Stimulated activated CD8-positive, alpha-beta memory T cell treated with anti-CD3 and anti-CD28 coated beads, Interleukin-4, amount 100 ng/mL, for 48 hours (primary cell): ENCODE results near the gene LHB.

Experiments used
- DNase-seq: peaks from one replicate; pipeline ENCODE4 v3.0.0-alpha.2; 2020

The LHB gene

DNA sequence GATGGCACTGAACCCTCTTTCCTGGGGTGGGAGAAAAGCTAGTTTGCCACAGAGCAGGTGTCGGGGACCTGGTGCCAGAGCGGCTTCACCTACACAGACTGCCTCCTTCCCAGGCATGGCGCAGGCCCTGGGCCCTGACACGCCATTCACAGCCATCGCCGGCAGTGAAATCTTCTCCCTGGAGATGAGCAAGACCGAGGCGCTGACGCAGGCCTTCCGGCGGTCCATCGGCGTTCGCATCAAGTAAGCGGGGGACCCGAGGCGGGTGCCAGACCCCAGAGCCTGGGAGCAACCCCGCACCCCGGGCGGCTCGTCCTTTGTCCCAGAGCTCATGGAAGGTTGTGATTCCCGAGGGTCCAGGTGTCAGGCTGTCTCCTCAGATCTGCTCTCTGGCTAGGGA is 10.0 kb downstream of the LHB start:
- no peak for DNase-seq

DNA sequence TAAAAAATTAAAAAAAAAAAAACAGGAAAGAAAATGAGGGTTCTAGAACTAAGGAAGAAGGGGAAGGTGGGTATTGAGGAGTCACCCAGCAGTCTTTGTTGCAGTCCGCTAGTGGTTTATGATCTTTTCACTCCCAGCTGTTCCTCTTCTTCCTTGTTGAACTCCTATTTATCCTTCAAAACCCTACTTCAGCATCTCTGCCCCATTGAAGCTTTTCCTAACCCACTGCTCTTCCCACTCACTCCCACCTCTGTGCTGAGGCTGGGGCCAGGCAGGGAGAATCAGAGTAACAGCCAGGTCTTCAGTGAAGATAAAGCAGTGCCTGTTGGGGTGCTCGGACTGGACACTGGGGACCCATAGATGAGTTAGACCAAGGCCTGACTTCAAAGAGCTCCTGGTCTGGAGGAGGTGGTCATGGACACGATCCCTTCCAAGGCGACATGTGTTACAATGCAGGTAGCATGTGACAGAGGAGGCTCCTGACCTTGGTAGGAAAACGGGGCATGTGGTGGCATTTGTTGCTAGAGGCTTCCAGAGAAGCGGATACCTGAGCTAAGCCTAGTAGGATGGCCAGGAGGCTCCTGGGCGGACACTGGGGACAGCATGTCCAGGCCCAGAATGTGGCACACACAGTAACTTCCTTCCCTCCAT is 11.8 kb downstream of the LHB start:
- DNase-seq, result no peak

- no peak for DNase-seq
Measured at GRCh38 chr19:49004133-49004532, 12.8 kb downstream of the LHB start.

DNA sequence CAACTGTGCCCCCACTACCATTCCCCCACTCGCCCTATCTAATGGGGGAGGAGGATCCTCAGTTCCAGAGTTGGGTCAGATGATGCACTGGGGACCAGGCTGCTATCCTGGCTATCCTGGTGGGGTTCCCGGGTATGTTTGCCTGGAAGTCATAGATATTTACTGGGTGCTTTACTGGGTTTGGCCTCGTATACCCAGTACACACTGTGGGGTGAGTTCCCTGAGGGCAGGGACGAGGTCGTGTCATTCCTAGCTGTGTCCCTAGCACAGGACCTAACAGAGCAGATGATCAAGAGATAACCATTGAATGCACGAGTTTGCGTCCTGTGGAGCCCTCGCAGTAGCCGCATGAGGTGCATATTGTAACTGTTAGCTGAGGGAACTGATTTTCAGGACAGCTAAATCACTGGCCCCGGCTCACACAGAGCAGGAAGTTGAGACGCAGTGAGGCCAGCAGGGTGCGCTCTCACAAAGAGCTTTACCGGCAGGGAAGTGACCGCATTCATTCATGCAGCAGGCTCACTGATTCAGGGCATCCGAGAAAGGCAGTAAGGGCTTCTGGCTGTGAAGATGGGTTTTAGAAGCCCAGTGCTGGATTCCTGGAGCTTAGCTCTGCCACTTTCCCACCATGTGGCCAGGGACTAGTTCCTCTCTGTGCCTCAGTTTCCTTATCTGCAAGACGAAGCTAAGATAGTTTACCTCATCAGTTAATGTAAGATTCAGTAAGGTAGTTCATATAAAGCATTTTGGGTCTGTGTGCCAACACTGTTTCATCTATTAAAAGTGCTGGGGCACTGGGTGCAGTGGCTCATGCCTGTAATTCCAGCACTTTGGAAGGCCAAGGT is 17.2 kb downstream of the LHB start:
- peak; percentile 79 for DNase-seq

GRCh38 chr19:48997972-48998371 is 18.9 kb downstream of the LHB start:
- peak; percentile 81 for DNase-seq

GRCh38 chr19:48994035-48994386 is 22.9 kb downstream of the LHB start:
- DNase-seq, result no peak

- DNase-seq, result peak; percentile 99
Measured at GRCh38 chr19:48993175-48994034, 23.5 kb downstream of the LHB start, which contains the start of the genes GYS1 and RUVBL2. Gene GYS1, minus strand, starts transcription at chr19:48993309. Its CDS starts 197 bp downstream, at chr19:48993112. Gene RUVBL2, plus strand, starts transcription at chr19:48993887. Its CDS starts 25 bp downstream, at chr19:48993912.

DNA sequence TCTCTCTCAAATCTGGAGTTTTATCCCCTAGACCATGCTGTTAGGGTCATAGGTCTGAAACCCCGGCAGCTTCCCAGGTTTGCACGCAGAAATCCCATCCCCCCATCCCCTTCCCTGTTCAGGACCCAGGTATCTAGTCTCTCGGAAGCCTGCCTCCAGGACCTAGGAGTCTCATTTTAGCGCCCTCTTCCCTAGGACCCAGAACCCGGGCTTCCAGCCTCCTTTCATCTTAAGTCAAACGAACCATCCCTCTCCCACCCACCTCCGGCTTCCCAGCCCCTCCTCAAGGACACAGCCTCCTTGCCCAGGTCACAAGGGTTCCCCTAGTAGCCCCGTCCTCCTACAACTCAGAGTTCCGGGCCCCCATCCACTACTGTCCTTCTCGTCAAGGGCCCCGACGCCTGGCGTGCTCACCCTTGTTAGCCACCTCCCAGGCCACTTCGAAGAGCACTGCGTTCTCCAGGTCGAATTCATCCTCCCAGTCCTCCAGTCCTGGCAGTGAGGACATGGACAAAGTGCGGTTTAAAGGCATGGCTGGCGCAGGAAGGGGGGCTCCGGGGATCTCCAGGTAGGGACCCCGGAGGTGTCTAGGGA is 24.2 kb downstream of the LHB start:
- DNase-seq, result peak; percentile 43

DNA sequence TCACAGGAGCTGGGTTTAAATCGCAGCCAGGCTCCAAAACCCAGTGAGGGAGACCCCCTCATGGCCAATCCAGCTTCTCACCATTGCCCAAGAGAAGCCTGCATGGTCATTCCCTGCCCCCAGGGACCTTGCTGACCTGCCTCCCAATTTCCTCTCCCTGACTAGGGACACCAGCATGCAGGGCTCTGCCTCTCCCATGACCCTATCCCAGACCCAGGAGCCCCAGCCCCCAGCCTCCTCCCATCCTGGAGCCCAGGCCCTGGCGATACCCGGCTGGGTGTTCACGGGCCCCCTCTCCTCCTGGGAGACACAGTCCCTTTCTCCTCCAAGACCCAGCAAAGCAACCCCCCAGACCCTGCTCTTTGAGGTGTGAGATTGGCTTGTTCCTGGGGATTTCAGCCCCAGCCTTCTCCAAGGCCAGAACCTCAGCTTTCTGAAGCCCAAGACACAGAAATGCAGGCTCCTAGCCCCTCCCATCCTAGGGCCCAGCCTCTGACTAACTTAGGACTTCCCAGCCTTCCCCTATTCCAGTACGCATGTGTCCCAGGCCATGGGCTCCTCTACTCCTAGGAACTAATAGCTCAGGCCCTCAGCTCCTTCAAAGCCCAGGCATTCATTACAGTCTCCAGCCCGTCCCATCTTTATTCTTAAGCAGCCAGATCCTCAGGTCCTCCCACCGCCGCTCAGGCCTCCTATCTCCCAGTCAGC is 24.9 kb downstream of the LHB start:
- no peak for DNase-seq

DNA sequence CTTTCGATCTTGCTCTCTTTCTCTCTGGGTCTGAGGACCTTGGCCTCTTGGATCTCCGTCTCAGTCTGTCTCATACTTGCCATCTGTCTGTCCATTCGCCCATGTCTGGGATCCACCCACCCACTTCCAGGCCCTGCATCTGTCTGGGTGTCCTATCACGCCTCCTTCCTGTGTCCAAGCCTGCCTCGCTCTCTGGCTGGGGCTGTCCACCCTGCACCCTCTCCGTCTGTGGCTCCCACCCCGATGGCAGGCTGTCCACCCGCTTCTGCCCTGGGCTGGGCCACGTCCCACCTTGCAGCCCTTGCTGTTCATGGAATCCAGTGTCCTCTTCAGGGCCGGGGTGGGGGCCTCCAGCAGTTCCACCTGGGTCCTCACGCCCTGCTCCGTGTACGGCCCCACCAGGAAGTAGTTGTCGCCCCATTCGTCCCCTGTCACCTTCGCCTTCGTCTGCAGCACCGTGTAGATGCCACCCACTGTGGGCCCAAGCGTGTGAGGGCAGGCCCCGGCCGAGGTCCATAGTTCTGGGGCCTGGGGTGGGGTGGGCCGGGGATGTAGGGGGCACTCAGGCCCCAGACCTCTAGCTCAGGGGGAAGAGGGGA is 25.8 kb downstream of the LHB start:
- DNase-seq, result no peak

GRCh38 chr19:48990400-48990799 is 26.5 kb downstream of the LHB start:
- DNase-seq, result no peak

- DNase-seq, result no peak
Measured at GRCh38 chr19:48989701-48990291, 27.1 kb downstream of the LHB start.

- DNase-seq, result no peak
Measured at GRCh38 chr19:48988860-48989259, 28.0 kb downstream of the LHB start.

DNA sequence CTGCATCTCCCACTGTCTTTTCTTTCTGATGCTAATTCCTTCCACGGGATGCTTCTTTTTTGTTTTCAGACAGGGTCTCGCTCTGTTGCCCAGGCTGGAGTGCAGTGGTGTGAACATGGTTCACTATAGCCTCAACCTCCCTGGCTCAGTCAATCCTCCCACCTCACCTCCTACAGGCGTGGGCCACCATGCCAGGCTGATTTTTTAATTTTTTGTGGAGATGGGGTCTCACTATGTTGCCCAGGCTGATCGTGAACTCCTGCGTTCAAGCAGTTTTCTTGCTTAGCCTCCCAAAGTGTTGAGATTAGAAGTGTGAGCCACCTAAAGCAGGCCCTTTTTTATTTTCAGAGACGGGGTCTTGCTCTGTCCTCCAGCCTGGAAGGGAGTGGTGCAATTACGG is 28.6 kb downstream of the LHB start:
- no peak for DNase-seq

- DNase-seq, result no peak
Measured at GRCh38 chr19:48987323-48987722, 29.6 kb downstream of the LHB start.

DNA sequence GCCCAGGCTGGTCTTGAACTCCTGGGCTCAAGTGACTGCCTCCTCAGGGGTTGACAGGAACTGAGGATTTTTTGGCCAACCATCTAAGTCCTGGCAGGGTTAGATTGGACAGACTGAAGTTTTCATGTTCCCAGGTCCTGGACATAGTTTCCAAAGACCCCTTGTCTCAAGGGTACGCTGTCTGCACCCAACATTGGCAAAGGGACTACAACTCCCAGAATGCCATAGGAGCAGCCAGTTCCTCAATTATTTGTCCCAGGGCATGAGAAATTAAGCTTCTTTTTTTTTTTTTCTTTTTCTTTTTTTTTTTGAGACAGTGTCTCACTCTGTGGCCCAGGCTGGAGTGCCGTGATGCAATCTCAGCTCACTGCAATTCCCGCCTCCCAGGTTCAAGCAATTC is 30.7 kb downstream of the LHB start:
- DNase-seq, result no peak

- no peak for DNase-seq
Measured at GRCh38 chr19:48985711-48986110, 31.2 kb downstream of the LHB start.

DNA sequence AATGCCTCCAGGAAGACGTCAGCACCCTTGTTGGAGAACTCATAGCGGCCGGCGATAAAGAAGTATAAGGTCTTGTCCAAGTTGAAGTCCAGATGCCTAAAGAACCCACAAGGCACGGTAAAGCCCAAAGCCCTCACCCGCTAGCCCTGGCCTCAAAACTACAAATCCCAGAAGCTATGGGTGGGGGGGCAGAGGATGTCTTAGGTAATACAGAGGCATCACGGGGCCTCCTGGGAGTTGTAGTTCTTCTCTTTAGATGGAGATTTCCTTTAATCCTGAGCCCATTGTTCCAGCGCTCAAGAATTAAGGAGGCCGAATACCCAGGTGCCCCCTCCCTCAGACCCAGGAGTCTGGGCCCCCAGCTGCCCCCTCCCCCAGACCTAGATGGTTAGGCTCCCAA is 34.6 kb downstream of the LHB start:
- no peak for DNase-seq

DNA sequence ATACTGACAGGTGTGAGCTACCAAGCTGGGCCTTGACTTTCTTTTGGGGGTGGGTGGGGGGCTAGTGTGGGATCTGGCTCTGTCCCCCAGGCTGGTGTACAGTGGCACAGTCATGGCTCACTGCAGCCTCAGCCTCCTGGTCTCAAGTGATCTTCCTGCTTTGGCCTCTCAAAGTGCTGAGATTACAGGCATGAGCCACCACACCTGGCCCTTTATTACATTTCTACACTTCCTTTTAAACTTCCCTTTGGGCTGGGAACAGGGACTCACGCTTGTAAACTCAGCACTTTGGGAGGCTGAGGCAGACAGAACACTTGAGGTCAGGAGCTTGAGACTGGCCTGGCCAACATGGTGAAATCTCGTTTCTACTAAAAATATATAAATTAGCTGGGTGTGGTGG is 39.8 kb downstream of the LHB start:
- DNase-seq, result no peak

GRCh38 chr19:48975947-48976847 is 40.7 kb downstream of the LHB start:
- DNase-seq, result no peak
